CD4-positive, alpha-beta T cell treated with Interleukin-21 for 1 hour (primary cell): Measurements from ENCODE around the gene ITPR2.
"Not testable (repeated sequence)": the region's sequence is repeated elsewhere in the genome, so short reads cannot be mapped to it uniquely, and the experiment has no call there.

Experiments used
- DNase-seq: peaks from one replicate; pipeline ENCODE4 v3.0.0-alpha.2; 2020

Gene ITPR2

DNA sequence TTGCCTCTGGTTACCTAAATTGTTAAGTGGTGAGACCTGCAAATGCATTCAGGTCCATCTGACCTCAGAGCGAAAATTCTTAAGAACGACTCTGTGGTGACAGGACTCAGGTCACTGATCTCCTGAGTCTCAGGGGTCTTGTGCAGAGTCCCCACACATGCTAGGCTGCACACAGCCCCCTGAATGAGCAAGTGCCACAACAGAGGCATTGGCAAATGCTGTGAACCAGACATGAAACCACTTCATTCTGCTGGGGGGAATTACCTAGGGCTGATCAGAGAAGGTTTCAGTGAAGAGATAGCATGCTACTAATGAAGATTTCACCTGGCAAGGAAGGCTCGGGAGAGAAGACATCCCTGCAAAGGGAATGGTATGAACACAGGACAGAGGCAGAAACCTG is 281.6 kb downstream of the ITPR2 start:
- DNase-seq = no peak

DNA sequence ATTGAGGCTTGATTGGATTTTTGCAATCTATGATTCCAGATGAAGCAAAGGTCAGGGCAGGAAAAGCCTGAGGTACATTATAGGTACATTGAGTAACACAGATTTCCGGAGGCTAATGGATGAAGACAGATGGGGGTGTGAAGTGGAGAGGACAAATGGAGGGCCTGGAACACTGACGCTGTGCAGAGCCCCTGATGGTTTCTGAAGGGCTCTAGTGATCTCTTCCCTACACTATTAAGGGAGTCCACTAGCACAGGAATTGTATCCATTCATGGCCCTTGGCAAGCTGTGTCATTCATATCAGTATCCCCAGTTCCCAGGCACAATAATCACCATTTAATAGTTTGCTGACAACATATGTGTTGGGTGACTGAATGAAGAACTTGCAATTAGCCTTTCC is 284.8 kb downstream of the ITPR2 start:
- no peak for DNase-seq

DNA sequence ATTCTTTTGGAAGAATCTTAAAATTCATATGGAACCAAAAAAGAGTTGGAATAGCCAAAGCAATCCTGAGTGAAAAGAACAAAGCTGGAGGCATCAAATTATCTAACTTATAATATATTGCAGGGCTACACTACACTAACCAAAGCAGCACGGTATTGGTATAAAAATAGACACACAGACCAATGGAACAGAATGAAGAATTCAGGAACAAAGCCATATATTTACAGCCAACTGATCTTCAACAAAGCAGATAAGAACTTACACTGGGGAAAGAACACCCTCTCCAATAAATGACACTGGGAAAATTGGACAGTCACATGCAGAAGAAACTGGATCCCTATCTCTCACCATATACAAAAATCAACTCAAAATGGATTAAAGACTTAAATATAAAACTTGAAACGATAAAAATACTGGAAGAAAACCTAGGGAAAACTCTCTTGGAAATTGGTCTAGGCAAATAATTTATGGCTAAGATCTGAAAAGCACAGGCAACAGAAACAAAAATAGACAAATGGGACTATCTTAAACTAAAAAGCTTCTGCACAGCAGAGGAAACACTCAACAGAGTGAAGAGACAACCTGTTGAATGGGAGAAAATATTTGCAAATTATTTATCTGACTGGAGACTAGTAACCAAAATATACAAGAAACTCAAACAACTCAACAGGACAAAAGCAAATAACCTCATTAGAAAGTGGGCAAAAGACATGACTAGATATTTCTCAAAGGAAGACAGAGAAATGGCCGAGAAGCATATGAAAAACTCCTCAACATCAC is 286.3 kb downstream of the ITPR2 start:
- DNase-seq = no peak

- DNase-seq = no peak
Observed at GRCh38 chr12:26539131-26539530, 293.9 kb downstream of the ITPR2 start.

- DNase-seq = no peak
Observed at GRCh38 chr12:26537651-26538050, 295.3 kb downstream of the ITPR2 start.

DNA sequence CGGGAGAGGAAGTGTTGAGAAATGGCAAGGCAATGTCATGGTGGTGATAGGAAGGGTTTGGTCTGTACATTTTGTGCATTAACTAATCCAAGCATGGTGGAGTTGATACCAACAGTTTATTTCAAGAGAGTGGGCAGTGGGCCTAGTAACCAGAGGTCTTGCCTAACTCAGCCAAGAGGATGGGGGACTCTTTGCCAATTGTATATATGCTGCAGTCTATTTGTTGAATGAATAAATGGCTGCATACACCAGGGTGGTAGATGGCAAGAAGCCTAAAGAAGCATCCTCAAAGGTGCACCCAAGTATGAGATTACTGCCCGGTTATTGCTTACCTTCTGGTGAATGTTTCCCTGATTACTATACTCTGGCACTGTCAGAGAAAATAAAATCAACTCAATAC is 295.9 kb downstream of the ITPR2 start:
- no peak for DNase-seq

DNA sequence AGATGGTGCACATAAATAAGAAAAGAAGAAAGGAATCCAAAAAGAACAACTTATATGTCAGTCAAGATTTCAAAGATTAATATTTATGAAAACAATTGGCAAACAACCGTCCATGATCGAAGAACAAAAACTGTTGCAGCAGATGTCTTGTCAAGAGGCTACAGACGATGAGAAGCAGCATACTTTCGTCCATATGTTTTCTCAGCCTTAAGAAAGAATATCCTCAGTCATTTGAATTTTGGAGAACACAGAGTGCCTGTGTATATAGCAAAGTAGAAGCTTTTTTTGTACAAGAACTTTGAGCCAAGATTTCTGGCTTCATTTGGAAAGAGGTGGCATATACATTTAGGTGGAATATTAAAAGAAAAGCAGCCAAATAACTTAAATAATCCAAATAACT is 297.2 kb downstream of the ITPR2 start:
- DNase-seq = no peak

DNA sequence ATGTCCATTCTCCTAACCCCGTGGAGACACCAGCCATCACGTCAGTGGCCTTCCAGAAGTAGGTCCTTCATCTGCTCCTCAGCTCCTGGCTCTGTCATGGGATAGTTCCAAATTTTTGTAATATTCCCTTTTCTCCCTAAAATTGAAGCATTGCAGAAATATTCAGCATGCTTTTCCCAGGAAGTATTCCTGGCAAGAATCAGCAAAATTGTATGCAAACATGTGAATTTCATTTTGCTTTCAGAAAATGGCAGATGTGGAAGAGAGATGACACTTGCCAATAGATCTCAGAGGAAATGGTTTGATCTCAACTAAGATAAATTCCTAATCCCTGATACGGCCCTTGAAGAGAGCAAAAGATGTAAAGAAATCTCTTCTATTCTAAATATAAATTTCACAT is 298.9 kb downstream of the ITPR2 start:
- DNase-seq = no peak

GRCh38 chr12:26533211-26533610 is 299.8 kb downstream of the ITPR2 start:
- no peak for DNase-seq

GRCh38 chr12:26530461-26530860 is 302.5 kb downstream of the ITPR2 start:
- DNase-seq = no peak

GRCh38 chr12:26528943-26529342 is 304.1 kb downstream of the ITPR2 start:
- no peak for DNase-seq

GRCh38 chr12:26527682-26528081 is 305.3 kb downstream of the ITPR2 start:
- DNase-seq = no peak

DNA sequence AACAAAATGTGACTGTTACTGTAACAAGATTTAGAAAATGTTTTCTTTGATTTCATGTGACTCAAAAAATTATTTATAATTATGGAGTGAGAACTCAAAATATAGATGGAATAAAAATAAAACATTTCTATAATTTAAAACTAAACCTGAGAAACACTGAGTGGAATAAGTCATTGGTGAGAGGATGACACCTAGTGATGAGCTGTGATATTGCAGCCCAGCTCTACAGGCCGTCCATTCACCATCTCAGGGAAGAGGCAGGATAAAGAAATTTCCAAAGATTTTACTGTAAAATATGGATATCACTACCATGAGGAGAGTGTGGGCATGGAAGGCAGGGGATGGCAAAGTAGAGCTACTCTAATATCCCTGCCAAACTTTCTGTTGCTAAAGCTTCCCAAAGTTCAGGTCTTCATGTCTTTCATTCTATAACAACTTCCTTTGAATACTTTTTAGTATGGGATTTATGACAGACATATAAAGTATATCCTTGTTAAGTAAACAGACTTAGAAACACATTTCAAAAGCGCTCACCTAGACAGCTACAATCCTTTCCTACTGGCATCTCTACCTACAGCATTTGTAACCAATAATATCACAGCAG is 308.0 kb downstream of the ITPR2 start:
- no peak for DNase-seq

DNA sequence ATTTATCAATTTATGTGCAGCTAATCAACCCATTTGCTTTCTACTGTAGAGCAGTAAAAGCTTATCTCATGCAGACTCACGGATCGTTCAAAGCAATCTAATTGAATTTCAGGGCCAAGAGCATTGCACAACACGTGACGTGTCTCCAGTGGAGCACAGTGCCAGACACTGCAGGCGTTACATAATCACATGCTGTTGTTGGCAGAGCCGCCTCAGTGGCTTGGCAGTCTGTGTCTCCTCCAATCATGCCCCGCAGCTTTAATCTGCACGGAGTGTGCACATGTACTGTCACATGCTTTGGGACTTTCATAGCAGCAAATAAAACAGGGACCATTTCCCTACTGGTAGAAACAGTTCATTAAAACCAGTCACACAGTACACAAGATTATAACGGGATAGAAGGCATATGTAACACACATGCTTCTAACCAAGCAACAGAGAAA is 309.3 kb downstream of the ITPR2 start:
- no peak for DNase-seq

GRCh38 chr12:26520869-26521268 is 312.1 kb downstream of the ITPR2 start:
- DNase-seq = no peak

- DNase-seq = no peak
Observed at GRCh38 chr12:26520109-26520508, 312.9 kb downstream of the ITPR2 start.

DNA sequence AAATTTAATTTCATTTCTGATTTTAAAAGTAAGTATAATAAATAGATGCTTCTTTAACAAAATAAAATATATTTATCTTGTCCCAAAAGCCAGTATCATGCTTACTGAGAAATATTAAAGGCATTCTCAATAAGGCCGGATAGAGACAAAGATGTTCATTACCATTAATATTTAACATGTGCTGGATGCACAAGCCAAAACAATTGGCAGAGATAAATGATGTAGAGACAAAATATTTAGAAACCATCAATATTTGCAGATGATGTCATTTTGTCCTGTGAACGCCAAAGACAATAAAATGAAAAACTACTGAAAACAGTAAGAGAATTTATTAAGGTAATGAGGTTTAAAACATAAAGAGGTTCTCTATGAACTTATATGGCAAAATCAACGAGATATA is 313.5 kb downstream of the ITPR2 start:
- DNase-seq = no peak

DNA sequence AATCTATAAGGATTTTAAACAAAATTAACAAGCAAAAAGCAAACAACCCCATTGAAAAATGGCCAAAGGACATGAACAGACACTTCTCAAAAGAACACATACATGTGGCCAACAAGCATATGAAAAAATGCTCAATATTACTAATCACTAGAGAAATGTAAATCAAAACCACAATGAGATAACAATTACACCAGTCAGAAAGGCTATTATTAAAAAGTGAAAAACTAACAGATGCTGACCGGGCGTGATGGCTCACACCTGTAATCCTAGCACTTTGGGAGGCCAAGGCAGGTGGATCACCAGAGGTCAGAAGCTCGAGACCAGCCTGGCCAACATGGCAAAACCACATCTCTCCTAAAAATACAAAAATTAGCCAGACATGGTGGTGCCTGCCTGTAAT is 315.7 kb downstream of the ITPR2 start:
- DNase-seq = not testable (repeated sequence)

DNA sequence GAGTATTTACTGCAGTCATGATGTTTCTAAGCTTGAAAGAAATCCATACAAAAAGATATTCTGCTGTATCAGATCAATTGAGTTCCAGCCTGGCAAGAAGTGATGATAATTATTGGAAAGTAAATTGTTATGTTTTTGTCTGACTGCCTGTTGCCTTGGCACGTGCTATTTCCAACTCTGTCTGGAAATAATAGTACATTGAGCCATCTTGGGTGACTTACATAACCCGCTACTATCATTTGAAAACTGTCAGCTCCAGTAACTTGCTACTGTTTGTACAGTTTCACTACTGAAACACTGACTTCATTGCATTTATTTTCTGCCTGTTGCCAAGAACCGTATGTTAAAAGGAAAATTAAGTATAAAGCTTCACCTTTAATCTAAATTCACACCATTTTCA is 318.6 kb downstream of the ITPR2 start:
- DNase-seq = no peak

DNA sequence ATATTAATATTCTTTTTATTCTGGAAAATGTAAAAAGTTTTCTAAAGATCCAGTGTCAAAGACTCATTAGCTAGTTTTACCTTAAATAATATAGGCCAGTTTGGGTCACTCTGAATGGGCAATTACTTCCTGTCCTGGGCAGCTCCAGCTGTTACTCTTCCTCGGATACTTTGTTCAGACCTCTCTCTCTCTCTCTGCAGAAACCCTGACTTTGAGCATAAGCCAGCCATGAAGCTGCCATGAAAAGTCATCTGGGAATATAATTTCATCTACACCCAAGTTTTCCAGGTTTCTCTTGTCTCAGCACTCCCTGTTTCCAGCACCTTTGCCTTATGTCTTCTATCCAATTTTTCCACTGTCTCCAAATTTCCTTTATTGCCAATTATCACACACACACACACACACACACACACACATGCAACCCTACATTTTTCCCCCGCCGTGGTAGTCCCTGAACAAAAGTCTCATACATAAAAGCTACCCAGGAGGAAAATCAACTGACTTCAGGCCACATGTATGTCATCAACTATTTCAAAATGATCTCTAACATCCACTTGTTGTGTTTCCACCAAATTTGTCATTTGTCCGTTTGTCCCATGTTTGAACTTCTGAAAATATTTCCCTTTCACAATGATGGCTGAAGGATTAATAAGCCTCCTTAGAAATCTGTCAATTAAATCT is 319.5 kb downstream of the ITPR2 start:
- DNase-seq = no peak

GRCh38 chr12:26512213-26512612 is 320.8 kb downstream of the ITPR2 start:
- DNase-seq = no peak

DNA sequence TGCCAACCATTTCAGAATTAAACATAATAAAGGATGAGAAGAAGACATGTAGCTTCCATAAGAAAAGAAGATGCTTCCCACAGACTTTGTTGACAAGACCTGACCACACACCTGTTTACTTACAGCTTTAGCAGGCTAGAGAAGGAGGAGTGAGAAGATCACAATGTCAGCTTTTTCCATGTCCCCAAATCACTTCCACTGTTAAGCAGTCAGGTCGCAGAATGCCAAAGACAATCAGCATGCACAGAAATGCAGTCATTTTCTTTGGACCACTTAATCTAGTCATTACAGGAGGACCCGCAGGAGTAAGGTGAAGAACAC is 322.7 kb downstream of the ITPR2 start:
- DNase-seq = no peak

DNA sequence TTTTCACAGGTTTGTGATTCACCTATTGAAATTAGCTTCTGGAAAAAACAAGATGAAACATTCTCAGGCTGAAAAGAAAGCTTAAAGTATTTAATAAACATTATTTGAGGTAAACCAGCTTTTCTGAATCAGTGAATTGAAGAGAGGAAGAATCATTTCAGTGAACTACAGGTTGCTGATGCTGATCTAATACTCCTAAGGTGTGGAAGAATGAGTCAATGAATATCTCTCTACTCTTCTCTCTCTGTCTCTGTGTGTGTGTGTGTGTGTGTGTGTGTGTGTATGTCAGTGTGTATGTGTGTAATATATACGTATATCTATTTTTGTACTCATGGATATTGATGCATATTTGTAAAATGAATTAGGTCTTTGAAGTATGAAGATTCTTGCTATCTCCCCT is 325.4 kb downstream of the ITPR2 start:
- DNase-seq = no peak

GRCh38 chr12:26499979-26500640 is 332.9 kb downstream of the ITPR2 start:
- DNase-seq = no peak
